Measurements from ENCODE around the gene PTGER2. TPM values are rescaled to one million over a fixed set of nuclear protein-coding genes. Genes with fewer than 3 reads are reported as not detected.

Gene PTGER2
- polyA plus RNA-seq, 1 donor (not counting 4 experiments of a cell fraction or from before 2014, with no cell fraction given): 0.28 TPM

DNA sequence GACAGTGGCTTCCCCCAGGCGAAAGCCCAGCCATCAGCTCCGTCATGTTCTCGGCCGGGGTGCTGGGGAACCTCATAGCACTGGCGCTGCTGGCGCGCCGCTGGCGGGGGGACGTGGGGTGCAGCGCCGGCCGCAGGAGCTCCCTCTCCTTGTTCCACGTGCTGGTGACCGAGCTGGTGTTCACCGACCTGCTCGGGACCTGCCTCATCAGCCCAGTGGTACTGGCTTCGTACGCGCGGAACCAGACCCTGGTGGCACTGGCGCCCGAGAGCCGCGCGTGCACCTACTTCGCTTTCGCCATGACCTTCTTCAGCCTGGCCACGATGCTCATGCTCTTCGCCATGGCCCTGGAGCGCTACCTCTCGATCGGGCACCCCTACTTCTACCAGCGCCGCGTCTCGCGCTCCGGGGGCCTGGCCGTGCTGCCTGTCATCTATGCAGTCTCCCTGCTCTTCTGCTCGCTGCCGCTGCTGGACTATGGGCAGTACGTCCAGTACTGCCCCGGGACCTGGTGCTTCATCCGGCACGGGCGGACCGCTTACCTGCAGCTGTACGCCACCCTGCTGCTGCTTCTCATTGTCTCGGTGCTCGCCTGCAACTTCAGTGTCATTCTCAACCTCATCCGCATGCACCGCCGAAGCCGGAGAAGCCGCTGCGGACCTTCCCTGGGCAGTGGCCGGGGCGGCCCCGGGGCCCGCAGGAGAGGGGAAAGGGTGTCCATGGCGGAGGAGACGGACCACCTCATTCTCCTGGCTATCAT is 663 bp downstream of the PTGER2 start:
- Histone ChIP-seq H3K4me1 (ENCODE audit: control insufficient read depth, extremely low read depth, insufficient read depth, low read length) (peaks cover 14% of the 10 kb centered on the region), H3K27ac (ENCODE audit: control insufficient read depth, insufficient read depth, low read length) (no peak overlapping the region), H3K4me3 (ENCODE audit: control insufficient read depth in 2 of 3, extremely low read depth in 1 of 3, insufficient read depth in 2 of 3, low read depth in 1 of 3, low read length in 3 of 3) (peak overlapping the region; percentile 47 to 67 (median 64)), H3K4me2 (ENCODE audit: control insufficient read depth, extremely low read depth, insufficient read depth, low read depth, low read length) (peak overlapping the region; percentile 94), H3K27me3 (ENCODE audit: control insufficient read depth, extremely low read depth, insufficient read depth, low read length) (peaks cover 28% of the 10 kb centered on the region), H3K9ac (ENCODE audit: control insufficient read depth, extremely low read depth, insufficient read depth, low read length) (peak overlapping the region; percentile 35), H3K36me3 (ENCODE audit: control insufficient read depth in 2 of 2, extremely low read depth in 1 of 2, insufficient read depth in 2 of 2, low read length in 2 of 2) (no peaks in the 10 kb centered on the region), H4K20me1 (ENCODE audit: control insufficient read depth, extremely low read depth, insufficient read depth, low read length) (no peaks in the 10 kb centered on the region), H2AFZ (ENCODE audit: control insufficient read depth, low read length) (peak overlapping the region; percentile 82), H3K79me2 (ENCODE audit: control insufficient read depth, insufficient read depth, low read length) (no peaks in the 10 kb centered on the region), H3K9me1 (ENCODE audit: control insufficient read depth, extremely low read depth, insufficient read depth, low read length) (no peaks in the 10 kb centered on the region), H3K9me3 (ENCODE audit: control insufficient read depth, low read depth, low read length) (no peaks in the 10 kb centered on the region)
- no peak for DNase-seq (ENCODE audit: low read depth, low spot score)
- TF ChIP-seq, protein P1, sequence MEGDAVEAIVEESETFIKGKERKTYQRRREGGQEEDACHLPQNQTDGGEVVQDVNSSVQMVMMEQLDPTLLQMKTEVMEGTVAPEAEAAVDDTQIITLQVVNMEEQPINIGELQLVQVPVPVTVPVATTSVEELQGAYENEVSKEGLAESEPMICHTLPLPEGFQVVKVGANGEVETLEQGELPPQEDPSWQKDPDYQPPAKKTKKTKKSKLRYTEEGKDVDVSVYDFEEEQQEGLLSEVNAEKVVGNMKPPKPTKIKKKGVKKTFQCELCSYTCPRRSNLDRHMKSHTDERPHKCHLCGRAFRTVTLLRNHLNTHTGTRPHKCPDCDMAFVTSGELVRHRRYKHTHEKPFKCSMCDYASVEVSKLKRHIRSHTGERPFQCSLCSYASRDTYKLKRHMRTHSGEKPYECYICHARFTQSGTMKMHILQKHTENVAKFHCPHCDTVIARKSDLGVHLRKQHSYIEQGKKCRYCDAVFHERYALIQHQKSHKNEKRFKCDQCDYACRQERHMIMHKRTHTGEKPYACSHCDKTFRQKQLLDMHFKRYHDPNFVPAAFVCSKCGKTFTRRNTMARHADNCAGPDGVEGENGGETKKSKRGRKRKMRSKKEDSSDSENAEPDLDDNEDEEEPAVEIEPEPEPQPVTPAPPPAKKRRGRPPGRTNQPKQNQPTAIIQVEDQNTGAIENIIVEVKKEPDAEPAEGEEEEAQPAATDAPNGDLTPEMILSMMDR (optimal IDR thresholded peaks at IDR 0.05 in 1 of 3, IDR thresholded peaks at IDR 0.05 in 1 of 3, conservative IDR thresholded peaks at IDR 0.05 in 1 of 3; ENCODE audit: extremely low read depth in 1 of 3, insufficient read depth in 2 of 3, low read length in 3 of 3): no peak
- TF ChIP-seq EZH2 (IDR thresholded peaks at IDR 0.05; ENCODE audit: low read length): peak; percentile 30
- FAIRE-seq: no peak
- dilution Hi-C loops (cut with MboI; ENCODE audit: extremely low pct_ligation_motif_present, low sequenced_read_pairs): no loop called here

DNA sequence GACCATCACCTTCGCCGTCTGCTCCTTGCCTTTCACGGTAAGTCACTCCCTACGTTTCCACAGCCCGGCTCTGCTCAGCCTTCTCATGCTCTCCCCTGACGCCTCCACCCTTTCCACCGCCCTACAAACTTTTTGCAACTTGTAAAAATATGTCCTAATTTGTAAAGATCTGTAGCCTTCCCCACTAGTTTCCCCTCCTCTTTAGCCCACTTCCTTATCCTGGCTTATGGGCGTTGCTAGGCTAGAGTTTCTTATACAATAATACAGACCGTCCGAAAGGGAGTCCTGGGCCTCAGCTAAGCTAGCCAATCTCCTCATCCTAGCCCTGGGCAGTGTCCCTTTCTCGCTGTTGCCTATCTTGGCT is 1.2 kb downstream of the PTGER2 start:
- H3K27ac ChIP-seq (ENCODE audit: control insufficient read depth, insufficient read depth, low read length): no peak overlapping the region
- FAIRE-seq (no peak), DNase-seq (ENCODE audit: low read depth, low spot score) (no peak)
- H3K9me3 ChIP-seq (ENCODE audit: control insufficient read depth, low read depth, low read length): no peaks in the 10 kb centered on the region
- peak overlapping the region; percentile 82 for H2AFZ ChIP-seq (ENCODE audit: control insufficient read depth, low read length)
- H3K4me1 ChIP-seq (ENCODE audit: control insufficient read depth, extremely low read depth, insufficient read depth, low read length): peaks cover 14% of the 10 kb centered on the region
- no peak overlapping the region for H3K9ac ChIP-seq (ENCODE audit: control insufficient read depth, extremely low read depth, insufficient read depth, low read length)
- TF ChIP-seq, protein P1 (optimal IDR thresholded peaks at IDR 0.05 in 1 of 3, IDR thresholded peaks at IDR 0.05 in 1 of 3, conservative IDR thresholded peaks at IDR 0.05 in 1 of 3; ENCODE audit: extremely low read depth in 1 of 3, insufficient read depth in 2 of 3, low read length in 3 of 3): no peak
- TF ChIP-seq EZH2 (IDR thresholded peaks at IDR 0.05; ENCODE audit: low read length): peak; percentile 47
- H3K36me3 ChIP-seq (ENCODE audit: control insufficient read depth in 2 of 2, extremely low read depth in 1 of 2, insufficient read depth in 2 of 2, low read length in 2 of 2): no peaks in the 10 kb centered on the region
- H4K20me1 ChIP-seq (ENCODE audit: control insufficient read depth, extremely low read depth, insufficient read depth, low read length): no peaks in the 10 kb centered on the region
- H3K4me3 ChIP-seq (ENCODE audit: control insufficient read depth in 2 of 3, extremely low read depth in 1 of 3, insufficient read depth in 2 of 3, low read depth in 1 of 3, low read length in 3 of 3): peak overlapping the region in 1 of 3 experiments; percentile 47
- H3K4me2 ChIP-seq (ENCODE audit: control insufficient read depth, extremely low read depth, insufficient read depth, low read depth, low read length): peak overlapping the region; percentile 94
- H3K79me2 ChIP-seq (ENCODE audit: control insufficient read depth, insufficient read depth, low read length): no peaks in the 10 kb centered on the region
- dilution Hi-C loops (cut with MboI; ENCODE audit: extremely low pct_ligation_motif_present, low sequenced_read_pairs): no loop called here
- no peaks in the 10 kb centered on the region for H3K9me1 ChIP-seq (ENCODE audit: control insufficient read depth, extremely low read depth, insufficient read depth, low read length)
- H3K27me3 ChIP-seq (ENCODE audit: control insufficient read depth, extremely low read depth, insufficient read depth, low read length): peaks cover 28% of the 10 kb centered on the region

All from keratinocyte (primary cell).